Measurements from ENCODE around the gene PHF21B. TPM values are rescaled to one million over a fixed set of nuclear protein-coding genes. Genes with fewer than 3 reads are reported as not detected.

The PHF21B gene
- total and polyA plus RNA-seq, 2 of the 8 experiments (the other 6 are each of a cell fraction or from before 2014, with no cell fraction given), result 19.3 to 68.1 TPM

- TF ChIP-seq CHD7 (IDR thresholded peaks at IDR 0.05; ENCODE audit: insufficient replicate concordance, low read length) (no peak), CBX5 (IDR thresholded peaks at IDR 0.05; ENCODE audit: low read depth, low read length) (no peak), RFX5 (IDR thresholded peaks at IDR 0.05; ENCODE audit: borderline replicate concordance, low read depth, low read length) (no peak; the same call in 1 of the 2 replicates), SIN3A (conservative IDR thresholded peaks at IDR 0.05 in 1 of 2, IDR thresholded peaks at IDR 0.05 in 1 of 2; ENCODE audit: low read depth in 1 of 2, low read length in 2 of 2) (peak; percentile 98), PHF8 (conservative IDR thresholded peaks at IDR 0.05; ENCODE audit: low read depth, low read length) (no peak), CTCF (IDR thresholded peaks at IDR 0.05; ENCODE audit: control extremely low read depth in 1 of 3, insufficient read depth in 1 of 3, low read depth in 1 of 3, low read length in 3 of 3) (peak; percentile 76 to 89 (median 87))
Observed at GRCh38 chr22:44975427-44976262, 34.2 kb downstream of the PHF21B start (continued).

All from H1 (cell line).